SK-N-SH treated with all-trans-retinoic acid at 6 μM for 48 hours (cell line): ENCODE data around the gene TMPRSS5.
"Not testable (repeated sequence)": the region's sequence is repeated elsewhere in the genome, so short reads cannot be mapped to it uniquely, and the experiment has no call there.

Experiments
- ATAC-seq: fragments of 200-7000 bp; cut with Tn5 transposase; 3 replicates; pipeline ENCODE4 v1.9.1; 2020; ENCODE audit warnings: mild to moderate bottlenecking, moderate library complexity
- ARNTL ChIP-seq: fragments of 450-650 bp; formaldehyde crosslinking; IDR thresholded peaks from 2 replicates; pipeline ENCODE4 v1.5.0; 2020; ENCODE audit warnings: low read depth, mild to moderate bottlenecking, moderate library complexity, borderline replicate concordance
- BACH2 ChIP-seq: fragments of 250-450 bp; sonication (Bioruptor Pico); IDR thresholded peaks from 2 replicates; pipeline ENCODE4 v1.9.0; 2021; ENCODE audit warnings: mild to moderate bottlenecking, borderline replicate concordance
- CSDC2 ChIP-seq: fragments of 250-450 bp; sonication (Bioruptor Pico); IDR thresholded peaks from 2 replicates; pipeline ENCODE4 v1.5.0; 2020; ENCODE audit warnings: mild to moderate bottlenecking, moderate library complexity
- ESRRG ChIP-seq: fragments of 250-450 bp; sonication (Bioruptor Pico); IDR thresholded peaks from 2 replicates; pipeline ENCODE4 v1.6.1; 2021; ENCODE audit warnings: mild to moderate bottlenecking
- ISL1 ChIP-seq: fragments of 250-450 bp; sonication (Bioruptor Pico); IDR thresholded peaks from 2 replicates; pipeline ENCODE4 v2.1.2; 2022; ENCODE audit warnings: mild to moderate bottlenecking, moderate library complexity
- PPARA ChIP-seq: fragments of 250-450 bp; sonication (Bioruptor Pico); IDR thresholded peaks from 2 replicates; pipeline ENCODE4 v1.5.0; 2020; ENCODE audit warnings: mild to moderate bottlenecking, borderline replicate concordance
- RARB ChIP-seq: fragments of 250-450 bp; sonication (Bioruptor Pico); IDR thresholded peaks from 2 replicates; pipeline ENCODE4 v1.8.0; 2021; ENCODE audit warnings: mild to moderate bottlenecking, moderate library complexity
- TCF4 ChIP-seq: fragments of 250-450 bp; sonication (Bioruptor Pico); IDR thresholded peaks from 2 replicates; pipeline ENCODE4 v1.8.0; 2021; ENCODE audit warnings: mild to moderate bottlenecking, moderate library complexity, borderline replicate concordance
- ZC3H10 ChIP-seq: fragments of 250-450 bp; sonication (Bioruptor Pico); IDR thresholded peaks from 2 replicates; pipeline ENCODE4 v1.5.1; 2021; ENCODE audit warnings: mild to moderate bottlenecking, moderate library complexity
- ZFP3 ChIP-seq: fragments of 250-450 bp; sonication (Bioruptor Pico); IDR thresholded peaks from 2 replicates; pipeline ENCODE4 v1.5.0; 2020; ENCODE audit warnings: mild to moderate bottlenecking, moderate library complexity
- ZFP30 ChIP-seq: fragments of 450-650 bp; formaldehyde crosslinking; IDR thresholded peaks from 2 replicates; pipeline ENCODE4 v1.5.0; 2022; ENCODE audit warnings: mild to moderate bottlenecking, moderate library complexity
- ZNF565 ChIP-seq: fragments of 450-650 bp; formaldehyde crosslinking; conservative IDR thresholded peaks from 2 replicates; pipeline ENCODE4 v1.5.0; 2020; ENCODE audit warnings: low read depth, mild to moderate bottlenecking, moderate library complexity
- ZNF70 ChIP-seq: fragments of 450-650 bp; formaldehyde crosslinking; IDR thresholded peaks from 2 replicates; pipeline ENCODE4 v1.5.0; 2020; ENCODE audit warnings: mild to moderate bottlenecking, moderate library complexity
- TF ChIP-seq, protein P1 (sequence below): fragments of 250-450 bp; sonication (Bioruptor Pico); IDR thresholded peaks from 2 replicates; pipeline ENCODE4 v1.5.0; 2020; ENCODE audit warnings: mild to moderate bottlenecking, moderate library complexity
- TF ChIP-seq, protein P2 (sequence below): fragments of 250-450 bp; sonication (Bioruptor Pico); IDR thresholded peaks from 2 replicates; pipeline ENCODE4 v1.8.0; 2021; ENCODE audit warnings: low read depth, mild to moderate bottlenecking, moderate library complexity, borderline replicate concordance
- TF ChIP-seq, protein P3 (sequence below): fragments of 250-450 bp; sonication (Bioruptor Pico); IDR thresholded peaks from 2 replicates; pipeline ENCODE4 v1.8.0; 2020; ENCODE audit warnings: mild to moderate bottlenecking, moderate library complexity, borderline replicate concordance

Gene TMPRSS5

DNA sequence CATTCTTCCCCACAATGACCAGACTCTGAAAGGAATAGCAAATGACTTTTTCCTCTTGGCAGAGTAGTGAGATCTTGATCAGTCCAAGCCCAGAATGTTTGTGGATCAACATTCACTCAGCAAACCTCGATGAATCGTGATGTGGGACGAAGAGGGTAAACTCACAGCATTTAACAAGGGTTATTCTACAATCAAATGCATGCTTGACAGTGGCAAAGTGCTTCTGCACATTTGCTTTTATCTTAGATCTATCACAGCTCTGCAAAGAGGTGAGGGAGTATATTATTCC lies 31.8 kb downstream of the TMPRSS5 start:
- no peak for ATAC-seq
- TF ChIP-seq TCF4 (no peak), ARNTL (CRISPR knock-in tag) (no peak), ZFP3 (no peak), ZNF565 (CRISPR knock-in tag) (no peak), ZFP30 (CRISPR knock-in tag) (no peak), RARB (no peak), ZNF70 (CRISPR knock-in tag) (no peak)
- TF ChIP-seq, protein P1, sequence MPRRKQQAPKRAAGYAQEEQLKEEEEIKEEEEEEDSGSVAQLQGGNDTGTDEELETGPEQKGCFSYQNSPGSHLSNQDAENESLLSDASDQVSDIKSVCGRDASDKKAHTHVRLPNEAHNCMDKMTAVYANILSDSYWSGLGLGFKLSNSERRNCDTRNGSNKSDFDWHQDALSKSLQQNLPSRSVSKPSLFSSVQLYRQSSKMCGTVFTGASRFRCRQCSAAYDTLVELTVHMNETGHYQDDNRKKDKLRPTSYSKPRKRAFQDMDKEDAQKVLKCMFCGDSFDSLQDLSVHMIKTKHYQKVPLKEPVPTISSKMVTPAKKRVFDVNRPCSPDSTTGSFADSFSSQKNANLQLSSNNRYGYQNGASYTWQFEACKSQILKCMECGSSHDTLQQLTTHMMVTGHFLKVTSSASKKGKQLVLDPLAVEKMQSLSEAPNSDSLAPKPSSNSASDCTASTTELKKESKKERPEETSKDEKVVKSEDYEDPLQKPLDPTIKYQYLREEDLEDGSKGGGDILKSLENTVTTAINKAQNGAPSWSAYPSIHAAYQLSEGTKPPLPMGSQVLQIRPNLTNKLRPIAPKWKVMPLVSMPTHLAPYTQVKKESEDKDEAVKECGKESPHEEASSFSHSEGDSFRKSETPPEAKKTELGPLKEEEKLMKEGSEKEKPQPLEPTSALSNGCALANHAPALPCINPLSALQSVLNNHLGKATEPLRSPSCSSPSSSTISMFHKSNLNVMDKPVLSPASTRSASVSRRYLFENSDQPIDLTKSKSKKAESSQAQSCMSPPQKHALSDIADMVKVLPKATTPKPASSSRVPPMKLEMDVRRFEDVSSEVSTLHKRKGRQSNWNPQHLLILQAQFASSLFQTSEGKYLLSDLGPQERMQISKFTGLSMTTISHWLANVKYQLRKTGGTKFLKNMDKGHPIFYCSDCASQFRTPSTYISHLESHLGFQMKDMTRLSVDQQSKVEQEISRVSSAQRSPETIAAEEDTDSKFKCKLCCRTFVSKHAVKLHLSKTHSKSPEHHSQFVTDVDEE: no peak
- TF ChIP-seq, all 23 proteins: peak for 0

DNA sequence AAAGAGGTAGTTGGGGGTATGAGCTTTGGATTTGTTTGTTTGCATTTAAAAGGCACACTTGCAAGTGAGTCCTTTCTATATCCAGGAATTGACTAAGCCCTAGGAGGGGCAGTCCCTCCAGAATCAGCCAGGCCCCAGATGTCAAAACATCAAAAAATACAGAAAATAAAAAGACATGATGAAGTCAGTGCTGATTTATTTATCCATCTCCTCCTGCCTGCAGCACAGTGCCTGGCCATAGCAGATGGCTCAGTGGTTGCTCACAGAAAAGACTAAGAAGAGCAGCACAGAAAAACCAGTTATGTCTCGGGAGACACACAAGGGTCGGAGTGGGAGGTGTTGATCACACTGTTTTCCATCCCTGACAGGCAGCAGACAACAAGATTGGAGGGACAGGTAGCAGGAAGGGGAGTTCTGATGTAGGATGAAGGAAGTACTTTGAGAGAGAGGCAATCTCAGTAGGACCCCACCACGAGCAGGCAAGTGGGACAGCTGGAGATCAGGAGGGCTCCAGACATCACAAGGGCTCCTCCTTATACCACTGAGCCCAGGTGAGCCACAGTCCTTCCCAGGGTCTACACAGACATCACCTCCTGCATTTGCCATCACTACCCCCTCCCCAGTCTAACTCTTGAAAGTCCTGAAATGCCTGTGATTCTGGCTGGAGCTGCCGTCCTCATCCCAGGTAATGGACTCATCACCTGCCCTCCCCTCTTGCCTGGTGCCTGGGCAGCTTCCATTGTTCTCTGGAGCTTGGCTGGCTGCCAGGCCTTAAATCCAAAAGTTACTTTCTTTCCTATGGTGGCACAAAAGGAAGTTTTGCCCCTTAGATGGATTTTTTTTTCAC lies 32.3 kb downstream of the TMPRSS5 start:
- no peak for TF ChIP-seq CSDC2
- no peak for TF ChIP-seq TCF4
- TF ChIP-seq, protein P2, sequence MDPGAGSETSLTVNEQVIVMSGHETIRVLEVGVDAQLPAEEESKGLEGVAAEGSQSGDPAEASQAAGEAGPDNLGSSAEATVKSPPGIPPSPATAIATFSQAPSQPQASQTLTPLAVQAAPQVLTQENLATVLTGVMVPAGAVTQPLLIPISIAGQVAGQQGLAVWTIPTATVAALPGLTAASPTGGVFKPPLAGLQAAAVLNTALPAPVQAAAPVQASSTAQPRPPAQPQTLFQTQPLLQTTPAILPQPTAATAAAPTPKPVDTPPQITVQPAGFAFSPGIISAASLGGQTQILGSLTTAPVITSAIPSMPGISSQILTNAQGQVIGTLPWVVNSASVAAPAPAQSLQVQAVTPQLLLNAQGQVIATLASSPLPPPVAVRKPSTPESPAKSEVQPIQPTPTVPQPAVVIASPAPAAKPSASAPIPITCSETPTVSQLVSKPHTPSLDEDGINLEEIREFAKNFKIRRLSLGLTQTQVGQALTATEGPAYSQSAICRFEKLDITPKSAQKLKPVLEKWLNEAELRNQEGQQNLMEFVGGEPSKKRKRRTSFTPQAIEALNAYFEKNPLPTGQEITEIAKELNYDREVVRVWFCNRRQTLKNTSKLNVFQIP: no peak
- no peak for TF ChIP-seq BACH2
- TF ChIP-seq ESRRG (CRISPR knock-in tag): no peak

DNA sequence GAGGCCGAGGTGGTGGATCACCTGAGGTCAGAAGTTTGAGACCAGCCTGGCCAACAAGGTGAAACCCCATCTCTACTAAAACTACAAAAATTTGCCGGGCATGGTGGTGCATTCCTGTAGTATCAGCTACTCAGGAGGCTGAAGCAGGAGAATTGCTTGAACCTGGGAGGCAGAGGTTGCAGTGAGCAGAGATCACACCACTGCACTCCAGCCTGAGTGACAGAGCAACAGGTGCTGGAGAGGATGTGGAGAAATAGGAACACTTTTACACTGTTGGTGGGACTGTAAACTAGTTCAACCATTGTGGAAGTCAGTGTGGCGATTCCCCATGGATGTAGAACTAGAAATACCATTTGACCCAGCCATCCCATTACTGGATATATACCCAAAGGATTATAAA lies 34.2 kb downstream of the TMPRSS5 start:
- not testable (repeated sequence) for ATAC-seq

More for the DNA sequence above, 32.3 kb downstream of the TMPRSS5 start:
- no peak for ATAC-seq

DNA sequence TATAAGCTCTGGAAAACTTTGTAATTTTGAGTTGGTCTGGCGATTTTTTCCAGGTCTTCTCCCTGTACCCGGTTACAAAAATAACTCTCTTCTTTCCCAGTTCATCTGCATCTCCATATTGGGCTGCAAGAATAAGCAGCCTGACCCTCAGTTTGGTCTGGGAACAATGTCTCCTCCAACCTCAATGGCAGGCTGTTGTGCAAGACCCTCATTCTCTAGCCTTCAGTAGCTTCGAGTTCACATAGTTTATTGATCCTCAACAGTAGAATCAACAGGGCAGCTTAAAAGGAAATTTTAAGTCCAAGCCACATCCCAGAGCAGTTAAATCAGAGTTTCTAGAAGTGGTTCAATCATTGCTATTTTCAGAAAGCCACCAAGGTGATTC lies 35.3 kb downstream of the TMPRSS5 start:
- no peak for ATAC-seq
- TF ChIP-seq PPARA (CRISPR knock-in tag) (no peak), ISL1 (CRISPR knock-in tag) (no peak), TCF4 (no peak), ZC3H10 (CRISPR knock-in tag) (no peak), RARB (no peak), ARNTL (CRISPR knock-in tag) (no peak), ZFP3 (no peak)
- TF ChIP-seq, protein P3, sequence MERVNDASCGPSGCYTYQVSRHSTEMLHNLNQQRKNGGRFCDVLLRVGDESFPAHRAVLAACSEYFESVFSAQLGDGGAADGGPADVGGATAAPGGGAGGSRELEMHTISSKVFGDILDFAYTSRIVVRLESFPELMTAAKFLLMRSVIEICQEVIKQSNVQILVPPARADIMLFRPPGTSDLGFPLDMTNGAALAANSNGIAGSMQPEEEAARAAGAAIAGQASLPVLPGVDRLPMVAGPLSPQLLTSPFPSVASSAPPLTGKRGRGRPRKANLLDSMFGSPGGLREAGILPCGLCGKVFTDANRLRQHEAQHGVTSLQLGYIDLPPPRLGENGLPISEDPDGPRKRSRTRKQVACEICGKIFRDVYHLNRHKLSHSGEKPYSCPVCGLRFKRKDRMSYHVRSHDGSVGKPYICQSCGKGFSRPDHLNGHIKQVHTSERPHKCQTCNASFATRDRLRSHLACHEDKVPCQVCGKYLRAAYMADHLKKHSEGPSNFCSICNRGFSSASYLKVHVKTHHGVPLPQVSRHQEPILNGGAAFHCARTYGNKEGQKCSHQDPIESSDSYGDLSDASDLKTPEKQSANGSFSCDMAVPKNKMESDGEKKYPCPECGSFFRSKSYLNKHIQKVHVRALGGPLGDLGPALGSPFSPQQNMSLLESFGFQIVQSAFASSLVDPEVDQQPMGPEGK: no peak
- TF ChIP-seq, protein P2: no peak
- TF ChIP-seq, protein P1: no peak
- TF ChIP-seq, all 23 proteins: peak for 0
